Right ventricle myocardium superior (tissue), 1 donor: ENCODE data around the gene YIF1B. TPM values are rescaled to one million over a fixed set of nuclear protein-coding genes. Genes with fewer than 3 reads are reported as not detected.
"Not testable (repeated sequence)": the region's sequence is repeated elsewhere in the genome, so short reads cannot be mapped to it uniquely, and the experiment has no call there.

ENCODE experiments used
- ATAC-seq: fragments of 200-7000 bp; cut with Tn5 transposase; one replicate; pipeline ENCODE4 v1.9.1; 2020; ENCODE audit warnings: mild to moderate bottlenecking; ENCODE audit not compliant: poor library complexity
- DNase-seq: peaks from one replicate; pipeline ENCODE4 v3.0.0-alpha.2; 2020
- intact Hi-C: fragments of 100-400 bp; cut with DNase I; formaldehyde crosslinking; loops from one replicate; pipeline ENCODE4 v1.11.2; 2022
- long read RNA-seq: library from polyadenylated mRNA; unstranded; transcript quantifications from one replicate; pipeline ENCODE4 v2.0.0, GENCODE V29; 2021
- total RNA-seq: library from RNA; stranded (reverse); fragmentation: NEBNext Ultra II Directional; extraction: Animal tissue kit (Norgen Biotek cat#: 25700); gene quantifications from one replicate; pipeline ENCODE4 v1.2.1, GENCODE V29; 2021
- donor health status: DM: no; HTN: yes; CAD: no; lungs with severe emphysema.

The YIF1B gene, protein sequence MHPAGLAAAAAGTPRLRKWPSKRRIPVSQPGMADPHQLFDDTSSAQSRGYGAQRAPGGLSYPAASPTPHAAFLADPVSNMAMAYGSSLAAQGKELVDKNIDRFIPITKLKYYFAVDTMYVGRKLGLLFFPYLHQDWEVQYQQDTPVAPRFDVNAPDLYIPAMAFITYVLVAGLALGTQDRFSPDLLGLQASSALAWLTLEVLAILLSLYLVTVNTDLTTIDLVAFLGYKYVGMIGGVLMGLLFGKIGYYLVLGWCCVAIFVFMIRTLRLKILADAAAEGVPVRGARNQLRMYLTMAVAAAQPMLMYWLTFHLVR
- 31.3 TPM for total RNA-seq
- long read RNA-seq, transcript YIF1B-201 (8 exons, 964 nt) = minor isoform, 5 of 84 reads
- long read RNA-seq, transcript YIF1B-203 (8 exons, 1,225 nt) = minor isoform, 10 of 84 reads
- long read RNA-seq, transcript YIF1B-216 (8 exons, 1,181 nt) = major isoform, 40 of 84 reads
- long read RNA-seq, transcript YIF1B-214 (8 exons, 940 nt) = minor isoform, 8 of 84 reads
- long read RNA-seq, partial matches to known transcripts = 4 of 84 reads
- long read RNA-seq, other reads (novel, unspliced or antisense) = 12 of 84 reads

GRCh38 chr19:38315657-38316476, at the start of gene YIF1B:
YIF1B (minus strand) TSS chr19:38315947; CDS start chr19:38315917, 30 bp downstream.
- intact Hi-C loops = loop anchor here (5.0 kb wide), 2 partner anchors 39 to 54 kb away; partner anchors contain the start of gene SPINT2
- ATAC-seq = peak; percentile 96
- peak; percentile 98 for DNase-seq

- DNase-seq, ATAC-seq, intact Hi-C loops: not testable (repeated sequence)
Measured at GRCh38 chr19:38362946-38363688, 47.4 kb upstream of the YIF1B start.

DNA sequence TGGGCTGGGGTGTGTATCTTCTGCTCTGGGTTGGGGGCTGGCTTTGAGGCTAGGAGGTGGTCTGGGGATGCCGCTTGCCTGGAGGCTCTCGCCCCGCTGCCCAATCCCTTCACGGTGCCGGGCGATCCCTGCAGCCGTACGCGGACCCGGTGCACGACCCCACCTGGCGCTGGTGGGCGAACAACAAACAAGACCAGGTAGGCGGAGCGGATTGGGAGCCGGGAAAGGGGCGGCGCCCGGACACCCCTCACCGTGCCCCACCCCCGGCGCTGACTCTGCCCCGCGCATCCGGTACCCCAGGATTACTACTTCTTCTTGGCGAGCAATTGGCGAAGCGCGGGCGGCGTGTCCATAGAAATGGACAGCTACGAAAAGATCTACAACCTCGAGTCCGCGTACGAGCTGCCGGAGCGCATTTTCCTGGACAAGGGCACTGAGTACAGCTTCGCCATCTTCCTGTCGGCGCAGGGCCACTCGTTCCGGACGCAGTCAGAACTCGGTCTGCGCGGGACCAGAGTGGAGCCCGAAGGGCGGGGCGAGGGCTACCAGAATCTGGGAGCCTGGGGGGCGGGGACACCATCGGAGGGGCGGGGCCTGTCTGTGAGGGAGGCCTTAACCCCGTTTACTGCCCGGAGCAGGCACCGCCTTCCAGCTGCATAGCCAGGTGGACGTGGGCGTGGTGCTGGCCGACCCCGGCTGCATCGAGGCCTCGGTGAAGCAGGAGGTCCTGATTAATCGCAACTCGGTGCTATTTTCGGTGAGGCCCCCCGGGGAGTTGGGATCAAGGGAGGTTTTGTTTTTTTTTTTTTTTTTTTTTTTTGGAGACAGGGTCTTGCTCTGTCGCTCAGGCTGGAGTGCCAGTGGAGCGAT, 46.6 kb upstream of the YIF1B start:
- peak; percentile 88 for ATAC-seq
- intact Hi-C loops = no loop called here
- DNase-seq = peak; percentile 92

- DNase-seq (peak; percentile 85), ATAC-seq (peak; percentile 94)
- intact Hi-C loops = no loop called here
Measured at GRCh38 chr19:38361633-38362075, 45.9 kb upstream of the YIF1B start.

GRCh38 chr19:38360839-38361631, 45.3 kb upstream of the YIF1B start:
- intact Hi-C loops = no loop called here
- DNase-seq (no peak), ATAC-seq (no peak)

DNA sequence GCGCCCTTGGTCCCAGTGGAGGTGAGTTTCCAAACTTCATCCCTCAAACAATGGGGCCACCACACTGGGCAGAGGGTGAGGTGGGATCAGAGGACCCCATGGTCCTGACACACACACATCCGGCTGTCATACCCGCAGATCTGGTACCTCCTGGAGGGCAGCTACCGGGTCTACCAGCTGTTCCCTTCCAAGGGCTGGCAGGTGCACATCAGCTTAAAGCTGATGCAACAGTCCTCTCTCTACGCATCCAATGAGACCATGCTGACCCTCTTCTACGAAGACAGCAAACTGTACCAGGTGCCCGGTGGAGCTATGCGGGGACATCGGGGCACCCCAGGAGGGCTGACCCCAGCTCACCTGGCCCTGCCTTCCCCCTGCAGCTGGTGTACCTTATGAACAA, 44.6 kb upstream of the YIF1B start:
- ATAC-seq = no peak

DNA sequence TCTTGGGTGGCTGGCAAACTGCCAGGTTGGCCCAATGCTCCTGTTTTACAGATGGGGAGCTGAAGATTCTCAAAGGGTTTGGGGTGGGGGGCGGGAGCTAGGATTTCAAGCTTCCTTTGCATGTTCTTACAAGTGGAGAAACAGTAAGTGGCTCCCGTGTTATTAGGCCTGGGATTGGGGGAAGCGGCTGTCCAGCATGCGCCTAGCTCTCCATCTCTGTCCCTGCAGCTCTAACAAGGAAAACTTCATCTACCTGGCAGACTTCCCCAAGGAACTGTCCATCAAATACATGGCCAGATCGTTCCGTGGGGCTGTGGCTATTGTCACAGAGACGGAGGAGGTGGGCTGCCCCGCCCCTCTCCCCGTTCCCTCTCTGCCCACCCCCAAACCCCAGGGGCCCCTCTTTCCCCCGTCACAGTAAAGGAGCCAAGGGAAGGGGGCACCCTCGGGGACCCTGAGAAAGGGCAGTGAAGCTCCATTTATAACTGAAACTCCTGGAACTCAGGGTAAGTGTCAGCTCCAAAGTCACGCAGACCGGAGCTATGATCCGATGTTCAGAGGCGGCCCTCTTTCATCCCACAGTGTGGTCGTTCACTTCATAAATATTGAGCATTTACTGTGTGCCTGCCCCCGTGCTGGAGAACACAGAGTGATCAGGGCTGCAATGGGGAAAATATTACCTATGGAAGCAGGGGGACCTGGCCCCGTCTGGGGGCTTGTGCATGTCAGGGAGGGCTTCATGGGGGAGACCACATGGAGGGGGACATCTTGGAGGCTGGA, 43.7 kb upstream of the YIF1B start:
- intact Hi-C loops = no loop called here
- DNase-seq (no peak), ATAC-seq (no peak)

More for the DNA sequence above, 44.6 kb upstream of the YIF1B start:
- DNase-seq = no peak
- intact Hi-C loops = no loop called here

GRCh38 chr19:38358071-38358470, 42.3 kb upstream of the YIF1B start:
- no peak for ATAC-seq
- intact Hi-C loops = no loop called here
- no peak for DNase-seq

DNA sequence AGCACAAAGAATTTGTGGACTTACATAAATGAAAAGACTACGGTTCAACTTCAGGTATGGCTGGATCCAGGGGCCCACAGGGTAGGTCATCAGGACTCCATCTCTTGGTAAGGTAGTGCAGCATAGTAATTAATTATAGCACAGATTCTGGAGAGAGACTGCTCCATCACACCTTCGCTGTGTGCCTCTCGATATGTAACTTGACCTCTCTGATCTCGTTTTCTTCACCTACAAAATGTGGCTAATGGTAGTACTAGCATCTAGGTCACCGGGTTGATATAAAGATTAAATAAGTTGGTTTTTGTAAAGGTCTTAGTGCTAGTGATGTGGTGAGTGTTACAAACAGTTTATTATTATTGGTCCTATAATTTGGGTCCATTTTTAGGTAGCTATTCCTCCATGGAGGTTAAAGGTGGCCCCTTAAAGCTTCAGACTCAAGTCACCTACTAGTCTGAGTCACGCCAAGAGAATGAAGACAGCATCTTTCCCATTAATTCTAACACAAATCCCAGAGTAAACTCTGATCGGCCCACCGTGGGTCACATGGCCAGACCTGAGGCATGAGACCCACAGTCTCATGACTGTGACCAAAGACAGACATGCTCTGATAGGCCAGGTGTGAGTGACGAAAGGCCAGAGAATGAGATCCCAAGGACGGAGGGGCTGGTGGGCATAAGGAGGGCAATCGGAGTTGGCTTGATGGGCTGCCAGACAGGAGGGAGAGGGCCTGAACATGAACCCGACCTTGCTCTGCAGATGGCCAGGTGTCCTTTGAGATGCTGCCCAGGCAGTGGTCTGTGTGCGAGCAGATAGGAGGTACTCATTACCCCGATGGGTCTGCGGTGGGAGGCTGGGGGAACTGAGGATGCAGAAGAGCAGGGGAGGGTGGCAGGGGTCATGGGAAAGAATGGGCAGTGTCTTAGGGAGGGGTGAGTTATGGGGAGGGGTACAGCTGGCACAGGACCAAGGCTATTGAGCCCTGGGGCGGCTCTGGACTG, 40.3 kb upstream of the YIF1B start:
- intact Hi-C loops = no loop called here
- ATAC-seq (no peak), DNase-seq (no peak)

- ATAC-seq = no peak
- no peak for DNase-seq
- intact Hi-C loops = no loop called here
Measured at GRCh38 chr19:38352611-38353010, 36.9 kb upstream of the YIF1B start.

DNA sequence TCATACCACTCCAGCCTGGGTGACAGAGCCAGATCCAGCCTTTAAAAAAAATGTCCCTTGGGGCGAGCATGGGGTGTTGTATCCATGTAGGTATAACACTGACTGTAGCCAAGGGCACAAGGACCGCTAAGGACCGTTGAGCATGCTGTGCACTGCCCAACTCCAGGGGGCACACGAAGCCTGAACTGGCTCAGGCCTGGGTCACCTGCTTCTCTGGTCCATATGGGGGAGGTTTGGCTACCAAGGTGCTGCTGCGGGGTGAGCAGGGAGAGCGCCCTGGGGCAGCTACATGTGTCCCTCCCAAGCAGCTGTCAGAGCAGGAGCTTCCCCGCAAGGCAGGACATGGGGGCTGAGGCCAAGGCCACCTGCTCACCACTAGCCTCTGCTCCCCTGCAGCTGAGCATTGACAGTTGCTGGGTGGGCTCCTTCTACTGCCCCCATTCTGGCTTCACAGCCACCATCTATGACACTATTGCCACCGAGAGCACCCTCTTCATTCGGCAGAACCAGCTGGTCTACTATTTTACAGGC, 36.2 kb upstream of the YIF1B start:
- intact Hi-C loops = no loop called here
- no peak for ATAC-seq

GRCh38 chr19:38350883-38351282, 35.1 kb upstream of the YIF1B start:
- intact Hi-C loops = no loop called here
- DNase-seq (no peak), ATAC-seq (no peak)

More for the DNA sequence above, 36.2 kb upstream of the YIF1B start:
- DNase-seq = no peak

- DNase-seq (no peak), ATAC-seq (no peak)
- intact Hi-C loops = no loop called here
Measured at GRCh38 chr19:38346837-38347236, 31.1 kb upstream of the YIF1B start.

GRCh38 chr19:38340927-38341326, 25.2 kb upstream of the YIF1B start:
- DNase-seq (no peak), ATAC-seq (no peak)
- intact Hi-C loops = no loop called here

DNA sequence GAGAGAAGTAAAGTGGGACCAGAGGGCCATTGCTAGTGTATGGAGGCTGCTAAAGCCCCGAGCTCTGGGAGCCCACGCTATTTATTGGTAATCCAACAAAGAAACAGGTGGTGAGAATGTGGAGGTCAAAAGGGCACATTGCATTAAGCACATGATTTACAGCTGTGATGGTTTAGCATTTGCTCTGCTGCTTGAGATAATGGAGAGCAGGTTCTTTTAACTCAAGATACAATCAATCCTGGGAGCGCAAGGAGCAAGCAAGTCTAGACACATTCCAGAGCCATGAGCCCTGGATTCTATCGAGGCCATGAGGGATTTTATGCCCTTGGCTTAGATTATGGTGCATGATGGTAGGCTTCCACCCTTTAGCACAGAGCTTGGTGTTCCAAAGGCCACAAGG, 23.3 kb upstream of the YIF1B start:
- intact Hi-C loops, ATAC-seq, DNase-seq: not testable (repeated sequence)
